Measurements from ENCODE around the gene TSEN2.
"Not testable (repeated sequence)": the region's sequence is repeated elsewhere in the genome, so short reads cannot be mapped to it uniquely, and the experiment has no call there.

Gene TSEN2

GRCh38 chr3:12452361-12453330 is 31.6 kb upstream of the TSEN2 start:
- no peak for DNase-seq

DNA sequence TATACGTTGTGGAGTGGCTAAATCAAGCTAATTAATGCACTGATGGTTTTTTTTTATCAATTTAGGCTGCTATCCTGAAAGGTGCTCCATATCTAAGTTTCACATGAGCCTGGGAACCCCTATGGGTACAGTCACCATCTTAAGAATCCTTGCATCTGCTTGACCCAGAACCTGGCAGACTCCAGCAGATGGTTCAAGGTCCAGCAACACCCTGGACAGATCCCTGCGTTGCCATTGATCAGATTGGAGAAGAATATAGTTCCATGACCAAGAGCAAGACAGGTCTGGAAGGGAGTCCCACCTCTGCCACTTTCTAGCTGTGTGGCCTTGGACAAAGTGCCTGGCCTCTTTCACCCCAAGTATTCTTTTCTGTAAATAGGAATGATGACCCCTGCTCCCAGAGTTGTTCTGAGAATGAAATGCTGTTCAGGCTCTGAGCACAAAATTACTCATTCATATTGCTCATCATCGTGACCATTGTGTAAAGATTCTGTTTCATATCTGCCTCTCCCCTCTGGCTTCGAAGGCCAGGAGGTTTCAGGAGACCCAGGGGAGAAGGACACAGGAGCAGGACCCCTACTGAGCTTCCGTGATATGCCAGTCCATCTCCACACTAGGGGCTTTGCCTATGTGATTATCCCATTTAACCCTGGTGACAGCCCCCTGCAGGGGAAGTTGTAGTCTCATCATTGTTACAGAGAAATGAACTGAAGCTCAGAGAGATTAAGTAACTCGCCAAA is 30.0 kb upstream of the TSEN2 start:
- no peak for DNase-seq

GRCh38 chr3:12454816-12455121 is 29.5 kb upstream of the TSEN2 start:
- DNase-seq, result no peak

GRCh38 chr3:12455740-12456139 is 28.5 kb upstream of the TSEN2 start:
- no peak for DNase-seq

- no peak for DNase-seq
These were observed 27.8 kb upstream of the TSEN2 start for GRCh38 chr3:12456441-12456840.

- DNase-seq, result not testable (repeated sequence)
These were observed 26.9 kb upstream of the TSEN2 start for GRCh38 chr3:12457380-12457779.

- DNase-seq, result no peak
These were observed 25.4 kb upstream of the TSEN2 start for GRCh38 chr3:12458901-12459300.

GRCh38 chr3:12460127-12460526 is 24.2 kb upstream of the TSEN2 start:
- no peak for DNase-seq

DNA sequence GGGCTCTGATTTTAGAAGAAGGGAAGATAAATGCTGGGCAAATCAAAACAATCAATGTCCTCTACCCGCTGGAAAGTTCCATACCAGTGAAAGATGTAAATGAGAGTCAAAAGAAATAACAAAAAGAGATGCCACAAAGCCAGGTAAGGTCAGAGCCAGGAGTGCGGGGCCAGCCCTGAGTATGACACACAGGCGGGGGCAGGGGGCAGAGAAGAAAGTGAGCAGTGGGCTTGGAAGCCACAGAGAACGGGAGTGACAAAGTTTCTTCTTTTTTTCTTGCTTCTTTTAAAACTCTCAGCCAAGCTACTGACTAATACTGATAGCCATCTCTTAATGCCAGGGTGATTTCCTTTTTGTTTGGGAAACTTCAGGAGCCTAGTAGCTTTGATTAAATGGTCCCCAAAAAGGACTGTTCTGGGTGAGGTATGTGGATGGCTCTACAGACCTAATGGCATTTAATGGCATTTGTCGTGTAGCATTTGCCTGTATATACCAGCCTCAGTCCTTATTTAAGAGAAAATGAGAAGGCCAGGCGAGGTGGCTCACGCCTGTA is 23.1 kb upstream of the TSEN2 start:
- DNase-seq, result no peak

DNA sequence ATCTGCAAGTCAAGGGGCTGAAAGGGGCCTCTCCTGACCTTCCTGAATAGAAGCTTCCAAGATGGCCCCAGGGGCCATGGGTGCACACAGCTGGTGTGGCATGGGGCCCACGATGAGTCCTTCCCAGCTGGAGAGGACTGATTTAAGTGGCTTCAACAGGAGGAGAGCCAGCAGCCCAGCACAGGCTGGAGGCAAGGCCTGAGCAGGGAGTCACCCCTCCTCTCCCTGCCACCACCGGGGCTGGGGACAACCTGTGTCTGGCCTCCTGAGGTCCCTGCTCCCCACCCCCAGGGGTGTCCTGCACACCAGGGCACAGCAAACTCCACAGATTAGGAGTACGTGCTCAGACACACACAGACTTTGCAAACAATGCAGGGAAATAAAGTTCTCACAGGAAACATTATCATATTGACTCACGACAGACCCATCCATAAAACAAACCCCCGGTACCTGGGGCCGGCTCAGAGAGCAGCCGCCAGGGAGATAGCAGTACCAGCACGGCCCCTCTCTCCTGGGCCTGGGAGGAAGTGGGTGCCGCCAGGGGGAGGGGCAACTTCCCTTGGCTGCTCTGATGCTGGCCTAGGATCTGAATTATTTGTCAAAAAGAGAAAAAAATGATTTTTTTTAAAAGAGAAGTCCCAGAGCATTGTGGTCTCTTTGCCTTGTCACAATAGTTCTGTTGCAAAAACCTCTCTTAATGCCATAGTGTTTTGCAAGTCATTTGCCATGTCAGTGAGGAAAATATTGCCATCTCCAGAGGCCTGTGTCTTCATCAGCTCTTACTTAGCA is 21.9 kb upstream of the TSEN2 start:
- peak in 1 of 5 experiments; percentile 44 for DNase-seq

- DNase-seq, result no peak
These were observed 20.6 kb upstream of the TSEN2 start for GRCh38 chr3:12463686-12464085.

DNA sequence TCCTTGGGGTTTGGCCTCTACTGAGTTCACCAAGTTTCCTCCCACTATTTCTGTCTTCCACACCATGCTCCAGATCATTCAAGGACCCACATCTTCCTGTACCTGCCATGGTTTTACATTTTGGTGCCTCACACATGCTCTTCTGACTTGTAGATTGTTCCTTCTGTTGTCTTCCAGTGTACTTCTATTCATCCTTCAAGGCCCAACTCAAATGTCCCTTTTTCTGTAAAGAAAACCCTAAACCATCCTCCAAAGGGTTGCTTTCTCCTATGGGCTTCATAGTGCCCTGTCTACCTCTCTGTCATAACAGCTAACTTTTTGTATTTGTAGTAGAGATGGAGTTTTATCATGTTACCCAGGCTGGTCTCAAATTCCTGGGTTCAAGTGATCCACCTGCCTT is 20.1 kb upstream of the TSEN2 start:
- no peak for DNase-seq

DNA sequence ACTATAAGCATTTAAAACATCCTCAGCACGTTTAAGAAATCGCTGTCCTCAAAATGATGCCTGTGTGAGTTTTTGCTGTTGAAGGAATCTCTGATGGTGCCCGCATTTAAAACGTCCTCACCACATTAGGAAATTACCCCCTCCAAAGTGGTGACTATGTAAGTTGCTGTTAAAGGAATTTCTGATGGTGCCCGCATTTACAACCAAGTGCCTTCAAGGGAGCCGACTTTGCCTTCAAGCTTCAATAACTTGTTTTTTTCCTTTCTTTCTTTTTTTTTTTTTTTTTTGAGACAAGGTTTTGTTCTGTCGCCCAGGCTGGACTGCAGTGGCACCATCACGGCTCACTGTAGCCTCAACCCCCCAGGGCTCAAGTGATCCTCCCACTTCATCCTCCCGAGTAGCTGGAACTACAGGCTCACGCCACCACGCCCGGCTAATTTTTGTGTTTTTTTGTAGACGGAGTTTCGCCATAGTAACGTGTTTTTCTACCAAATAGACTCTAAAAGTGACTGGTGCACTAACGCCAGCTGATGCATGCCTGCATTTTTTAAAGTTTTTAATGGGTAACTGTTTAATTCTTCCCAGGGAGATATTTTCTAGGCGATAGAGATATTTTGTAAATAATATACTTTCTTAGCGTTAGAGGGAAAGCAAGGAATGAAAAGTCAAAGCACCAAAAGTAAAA is 19.0 kb upstream of the TSEN2 start:
- no peak for DNase-seq

DNA sequence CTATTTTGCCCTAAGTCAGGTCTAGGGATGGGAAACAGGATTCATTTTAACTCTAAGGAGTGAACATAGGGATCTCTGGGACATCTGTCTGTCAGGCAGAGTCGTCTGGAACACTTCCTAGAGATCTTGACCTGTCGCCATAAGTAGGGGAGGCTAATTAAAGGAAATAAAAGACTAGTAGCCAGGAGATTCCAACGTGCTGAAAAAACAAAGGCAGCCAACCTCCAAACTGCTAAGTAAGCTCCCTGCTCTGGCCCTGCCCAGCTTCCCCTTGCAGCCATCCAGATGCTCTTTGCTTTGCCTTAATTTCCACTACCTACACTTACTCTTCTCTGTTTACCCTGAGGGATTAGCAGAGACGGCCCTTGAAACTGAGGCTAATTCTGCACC is 18.4 kb upstream of the TSEN2 start:
- DNase-seq, result no peak

GRCh38 chr3:12467746-12468145 is 16.5 kb upstream of the TSEN2 start:
- no peak for DNase-seq

- DNase-seq, result no peak
These were observed 16.0 kb upstream of the TSEN2 start for GRCh38 chr3:12468276-12468675.

DNA sequence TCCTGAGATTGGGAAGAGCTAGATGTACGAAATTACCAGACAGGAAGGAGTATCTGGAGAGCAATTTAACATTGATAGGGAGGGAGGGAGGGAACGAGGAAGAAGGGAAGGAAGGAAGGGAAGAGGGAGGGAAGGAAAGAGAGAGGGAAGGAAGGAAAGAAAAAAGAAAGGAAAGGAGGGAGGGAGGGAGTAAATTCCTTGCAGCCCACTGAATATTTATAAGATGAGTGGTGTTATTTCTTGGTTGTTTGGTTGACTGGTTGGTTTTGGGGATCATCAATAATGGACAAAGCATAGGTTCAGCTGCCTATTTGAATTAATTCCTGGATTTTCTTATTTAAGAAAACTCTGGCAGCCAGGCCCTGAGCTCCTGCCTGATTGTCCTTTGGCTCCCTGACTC is 15.5 kb upstream of the TSEN2 start:
- no peak for DNase-seq

- not testable (repeated sequence) for DNase-seq
These were observed 15.1 kb upstream of the TSEN2 start for GRCh38 chr3:12469222-12469621.

DNA sequence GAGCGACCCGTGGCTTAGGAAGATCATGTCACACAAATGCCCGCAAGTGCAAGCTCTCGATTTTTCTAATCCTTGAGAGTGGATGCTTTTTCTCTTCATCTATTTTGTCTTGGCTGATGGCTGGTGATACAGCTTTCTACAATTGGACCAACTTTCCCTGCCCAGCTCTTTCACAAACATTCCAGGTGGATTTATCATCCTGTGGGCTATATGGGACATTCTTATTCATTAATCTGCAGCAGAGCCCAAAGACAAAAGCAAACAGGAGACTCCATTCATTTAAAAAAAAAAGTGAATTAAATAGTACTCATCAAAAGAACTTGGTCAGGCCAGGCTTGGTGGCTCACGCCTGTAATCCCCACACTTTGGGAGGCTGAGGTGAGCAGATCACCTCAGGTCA is 14.2 kb upstream of the TSEN2 start:
- DNase-seq, result no peak

- no peak for DNase-seq
These were observed 13.6 kb upstream of the TSEN2 start for GRCh38 chr3:12470680-12471079.

DNA sequence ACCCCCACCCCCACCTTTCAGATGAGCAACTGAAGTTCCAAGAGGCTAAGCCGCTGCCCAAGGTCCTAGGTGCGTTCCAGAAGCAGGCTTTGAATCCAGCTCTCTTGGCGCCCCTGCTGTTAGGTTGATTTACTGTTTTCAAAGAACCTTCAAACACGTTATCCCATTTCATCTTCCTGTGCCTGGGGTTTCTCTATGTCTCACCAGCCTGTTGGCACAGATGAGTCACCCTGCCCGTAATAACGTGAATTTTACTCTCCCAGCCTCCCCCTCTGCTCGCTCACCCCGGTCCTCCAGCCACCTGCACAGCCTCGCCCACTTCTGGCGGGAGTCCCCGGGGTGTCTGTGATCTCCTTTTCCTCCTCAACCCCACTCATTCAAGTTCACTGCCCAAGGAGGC is 13.0 kb upstream of the TSEN2 start:
- peak in 2 of 5 experiments; percentile 40 to 89 for DNase-seq

DNA sequence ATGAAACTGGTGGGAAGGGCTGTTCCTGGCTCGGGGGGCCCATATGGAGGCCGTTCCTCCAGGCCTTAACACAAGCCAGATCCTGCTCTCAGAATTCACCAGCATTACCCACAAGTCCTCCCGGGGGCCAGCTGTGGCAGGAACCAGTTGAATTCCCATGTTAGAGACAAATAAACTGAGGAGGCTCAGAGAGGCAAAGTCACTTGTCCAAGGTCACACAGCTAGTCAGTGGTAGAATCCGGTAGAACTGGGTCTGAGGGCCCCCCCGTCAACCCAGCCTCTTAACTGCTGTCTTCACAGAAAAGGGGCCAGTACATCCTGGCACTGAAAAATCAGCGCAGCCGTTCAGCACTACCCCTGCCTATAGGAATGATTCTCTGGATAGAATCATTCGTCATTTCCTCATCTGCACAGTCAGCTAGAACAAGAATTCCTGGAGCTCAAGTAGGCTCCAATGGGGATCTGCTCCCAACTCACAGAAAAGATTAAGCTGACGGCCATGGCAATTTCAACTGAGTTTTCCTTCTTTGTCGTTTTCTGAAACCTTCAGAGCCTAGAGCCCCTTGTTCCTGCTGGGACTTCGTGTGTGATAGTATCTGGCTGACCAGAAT is 12.2 kb upstream of the TSEN2 start:
- DNase-seq, result no peak
